CD4-positive, alpha-beta T cell treated with Interleukin-21 for 1 hour (primary cell): ENCODE measurements around the gene SLC25A25.
"Not testable (repeated sequence)": the region's sequence is repeated elsewhere in the genome, so short reads cannot be mapped to it uniquely, and the experiment has no call there.

Experiments
- DNase-seq: peaks from one replicate; pipeline ENCODE4 v3.0.0-alpha.2; 2020

SLC25A25 gene

GRCh38 chr9:128053560-128053959, 14.5 kb upstream of the SLC25A25 start:
- no peak for DNase-seq

GRCh38 chr9:128054087-128054486, 13.9 kb upstream of the SLC25A25 start:
- no peak for DNase-seq

- DNase-seq, result no peak
Observed at GRCh38 chr9:128055344-128056040, 12.5 kb upstream of the SLC25A25 start.

GRCh38 chr9:128056086-128056485, 11.9 kb upstream of the SLC25A25 start:
- no peak for DNase-seq

GRCh38 chr9:128056887-128057723, 10.9 kb upstream of the SLC25A25 start:
- no peak for DNase-seq

GRCh38 chr9:128057724-128058409, 10.2 kb upstream of the SLC25A25 start:
- no peak for DNase-seq

GRCh38 chr9:128059365-128059983, 8.6 kb upstream of the SLC25A25 start:
- no peak for DNase-seq

GRCh38 chr9:128061275-128061960, 6.6 kb upstream of the SLC25A25 start:
- no peak for DNase-seq

GRCh38 chr9:128062279-128062678, 5.8 kb upstream of the SLC25A25 start:
- DNase-seq, result no peak

GRCh38 chr9:128062846-128063831, 4.9 kb upstream of the SLC25A25 start:
- no peak for DNase-seq

GRCh38 chr9:128065907-128066712, 1.9 kb upstream of the SLC25A25 start:
- DNase-seq, result no peak

GRCh38 chr9:128066713-128067644, 1.1 kb upstream of the SLC25A25 start, which contains the start of gene NAIF1:
NAIF1 (minus strand) TSS chr9:128067320; CDS start chr9:128067101, 219 bp downstream.
- DNase-seq, result peak; percentile 99

- DNase-seq, result no peak
Observed at GRCh38 chr9:128068386-128069205, 564 bp downstream of the SLC25A25 start.

GRCh38 chr9:128070874-128071273, 2.8 kb downstream of the SLC25A25 start:
- DNase-seq, result no peak

GRCh38 chr9:128071475-128071874, 3.4 kb downstream of the SLC25A25 start:
- DNase-seq, result not testable (repeated sequence)

GRCh38 chr9:128072144-128073021, 4.4 kb downstream of the SLC25A25 start:
- DNase-seq, result peak; percentile 75

GRCh38 chr9:128073253-128073886, 5.3 kb downstream of the SLC25A25 start:
- no peak for DNase-seq
